Measurements from ENCODE around the gene NLRC5.
"Not testable (repeated sequence)": the region's sequence is repeated elsewhere in the genome, so short reads cannot be mapped to it uniquely, and the experiment has no call there.

Gene NLRC5

DNA sequence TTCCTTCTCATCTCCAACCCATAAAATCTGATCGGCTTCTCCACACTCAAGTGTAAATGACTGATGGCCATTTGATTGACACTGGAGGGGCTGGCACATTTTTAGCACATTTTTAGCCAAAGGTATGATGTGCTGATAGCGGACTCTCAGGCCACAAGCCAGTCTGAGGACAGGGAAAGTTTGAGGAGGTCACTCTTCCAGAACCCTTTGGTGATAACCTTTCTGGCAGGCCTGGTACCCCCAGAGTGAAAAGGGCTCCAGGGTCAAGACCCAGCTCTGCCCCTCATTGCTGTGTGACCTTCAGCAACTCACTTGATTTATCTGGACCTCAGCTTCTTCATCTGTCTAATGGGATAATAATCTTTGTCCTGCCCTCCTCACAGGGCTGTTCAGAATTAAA, 1.7 kb upstream of the NLRC5 start:
- Histone ChIP-seq H3K4me1 (peaks cover 5% of the 10 kb centered on the region), H3K36me3 (no peaks in the 10 kb centered on the region), H3K4me3 (ENCODE audit: low read depth, low read length) (no peak overlapping the region), H3K27me3 (no peaks in the 10 kb centered on the region), H3K9me3 (no peaks in the 10 kb centered on the region)
- TF ChIP-seq, protein P1, sequence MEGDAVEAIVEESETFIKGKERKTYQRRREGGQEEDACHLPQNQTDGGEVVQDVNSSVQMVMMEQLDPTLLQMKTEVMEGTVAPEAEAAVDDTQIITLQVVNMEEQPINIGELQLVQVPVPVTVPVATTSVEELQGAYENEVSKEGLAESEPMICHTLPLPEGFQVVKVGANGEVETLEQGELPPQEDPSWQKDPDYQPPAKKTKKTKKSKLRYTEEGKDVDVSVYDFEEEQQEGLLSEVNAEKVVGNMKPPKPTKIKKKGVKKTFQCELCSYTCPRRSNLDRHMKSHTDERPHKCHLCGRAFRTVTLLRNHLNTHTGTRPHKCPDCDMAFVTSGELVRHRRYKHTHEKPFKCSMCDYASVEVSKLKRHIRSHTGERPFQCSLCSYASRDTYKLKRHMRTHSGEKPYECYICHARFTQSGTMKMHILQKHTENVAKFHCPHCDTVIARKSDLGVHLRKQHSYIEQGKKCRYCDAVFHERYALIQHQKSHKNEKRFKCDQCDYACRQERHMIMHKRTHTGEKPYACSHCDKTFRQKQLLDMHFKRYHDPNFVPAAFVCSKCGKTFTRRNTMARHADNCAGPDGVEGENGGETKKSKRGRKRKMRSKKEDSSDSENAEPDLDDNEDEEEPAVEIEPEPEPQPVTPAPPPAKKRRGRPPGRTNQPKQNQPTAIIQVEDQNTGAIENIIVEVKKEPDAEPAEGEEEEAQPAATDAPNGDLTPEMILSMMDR (IDR thresholded peaks at IDR 0.05; ENCODE audit: low read depth, low read length): no peak
- no peak for DNase-seq

DNA sequence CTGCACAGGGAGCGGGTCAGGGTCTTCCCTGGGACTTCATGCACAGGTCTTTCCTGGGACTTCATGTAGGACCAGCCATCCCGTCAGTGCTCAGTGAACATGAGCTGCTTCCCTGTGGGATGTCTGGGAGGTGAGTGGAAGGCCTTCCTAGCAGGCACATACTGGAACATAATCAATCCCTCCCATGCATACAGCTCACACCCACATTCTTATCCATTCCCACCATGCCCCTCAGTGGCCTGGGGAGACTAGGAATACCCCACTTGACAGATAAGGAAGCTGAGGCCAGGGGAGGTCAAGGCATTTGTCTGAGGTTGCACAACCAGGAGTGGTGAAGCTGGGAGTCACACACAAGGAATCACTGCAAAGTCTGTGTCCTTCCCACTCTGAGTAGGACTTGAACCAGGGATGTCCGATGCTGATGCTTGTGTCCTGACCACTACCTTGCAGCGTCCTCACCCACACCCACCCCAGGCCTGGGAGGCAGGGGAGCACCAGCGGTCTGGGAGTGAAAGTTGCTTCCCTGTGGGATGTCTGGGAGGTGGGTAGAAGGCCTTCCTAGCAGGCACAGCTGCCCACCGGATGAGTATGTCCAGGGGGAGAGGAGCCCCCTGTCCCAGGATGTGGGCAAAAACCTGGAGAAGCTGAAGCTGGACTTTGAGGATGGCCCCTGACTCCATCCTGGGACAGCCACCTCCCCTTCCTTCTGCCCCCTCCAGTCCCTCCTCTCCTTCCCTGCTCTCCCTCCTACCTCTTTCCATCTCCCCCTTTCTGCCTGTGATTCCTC, 1.0 kb upstream of the NLRC5 start:
- no peaks in the 10 kb centered on the region for H3K36me3 ChIP-seq
- DNase-seq: no peak
- TF ChIP-seq, protein P1 (IDR thresholded peaks at IDR 0.05; ENCODE audit: low read depth, low read length): no peak
- H3K4me3 ChIP-seq (ENCODE audit: low read depth, low read length): no peak overlapping the region
- peaks cover 5% of the 10 kb centered on the region for H3K4me1 ChIP-seq
- H3K9me3 ChIP-seq: no peaks in the 10 kb centered on the region
- H3K27me3 ChIP-seq: no peaks in the 10 kb centered on the region

DNA sequence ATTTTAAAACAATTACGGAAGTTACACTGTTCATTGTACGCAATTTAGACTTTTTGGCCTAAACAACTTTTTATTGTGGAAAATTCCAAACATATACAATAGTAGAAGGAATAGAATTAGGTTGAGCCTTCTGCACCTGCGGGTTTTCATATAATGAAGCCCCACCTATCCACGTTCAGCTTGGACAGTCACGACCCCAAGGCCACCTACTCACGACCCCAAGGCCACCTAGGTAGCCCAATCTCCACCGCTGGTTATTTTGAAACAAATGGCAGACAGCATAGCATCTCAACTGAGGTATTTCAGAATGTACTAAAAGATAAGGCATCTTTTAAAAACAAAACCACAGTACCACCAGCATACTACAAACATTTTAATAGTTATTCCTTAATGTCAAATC, 631 bp downstream of the NLRC5 start:
- Histone ChIP-seq H3K36me3 (no peaks in the 10 kb centered on the region), H3K9me3 (no peaks in the 10 kb centered on the region), H3K4me3 (ENCODE audit: low read depth, low read length) (peak overlapping the region; percentile 80), H3K27me3 (no peaks in the 10 kb centered on the region), H3K4me1 (peaks cover 5% of the 10 kb centered on the region)
- TF ChIP-seq, protein P1 (IDR thresholded peaks at IDR 0.05; ENCODE audit: low read depth, low read length): no peak
- DNase-seq: no peak

DNA sequence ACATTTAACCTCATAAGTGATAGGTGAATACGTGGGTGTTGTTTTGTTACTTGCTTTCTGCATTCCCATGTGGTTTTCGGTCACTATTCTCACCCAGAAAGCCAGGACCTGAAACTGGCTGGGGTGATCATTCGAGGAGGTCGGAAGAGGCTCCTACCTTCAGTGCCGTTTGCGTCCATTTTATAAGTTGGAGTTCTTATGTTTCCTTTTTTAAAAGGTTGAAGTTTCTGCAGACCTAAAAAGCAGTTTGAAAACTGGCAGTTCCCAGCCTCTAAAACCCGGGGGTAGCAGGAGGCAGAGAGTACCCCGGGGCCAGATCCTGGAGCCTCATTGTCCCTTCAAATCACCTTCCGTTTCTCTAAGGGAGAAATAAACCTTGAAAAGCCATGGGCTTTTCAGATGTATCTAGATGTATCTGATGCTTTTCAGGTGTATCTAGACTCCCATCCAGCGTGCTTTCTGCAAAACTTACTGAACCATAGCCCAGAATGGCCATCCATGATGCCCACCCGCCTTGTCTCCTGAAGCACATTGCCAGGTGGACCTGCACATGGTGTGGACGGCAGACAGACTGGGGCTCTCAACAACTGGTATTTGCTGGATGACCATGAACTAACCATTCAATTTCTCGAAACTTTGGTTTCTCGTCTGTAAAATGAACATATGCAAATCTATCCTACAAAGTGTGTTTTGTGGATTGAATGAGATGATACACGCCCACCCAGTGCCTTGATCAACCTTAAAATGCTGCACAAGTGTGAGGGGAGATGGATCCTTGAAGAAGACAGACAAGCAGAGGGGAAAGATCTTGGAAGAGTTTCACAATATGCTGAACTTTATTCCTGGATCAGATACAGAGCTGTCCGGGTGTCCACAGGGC, 1.3 kb downstream of the NLRC5 start:
- Histone ChIP-seq H3K27me3 (no peaks in the 10 kb centered on the region), H3K4me1 (peaks cover 2% of the 10 kb centered on the region), H3K4me3 (ENCODE audit: low read depth, low read length) (peak overlapping the region; percentile 80), H3K9me3 (no peaks in the 10 kb centered on the region), H3K36me3 (no peaks in the 10 kb centered on the region)
- TF ChIP-seq, protein P1 (IDR thresholded peaks at IDR 0.05; ENCODE audit: low read depth, low read length): no peak
- no peak for DNase-seq

DNA sequence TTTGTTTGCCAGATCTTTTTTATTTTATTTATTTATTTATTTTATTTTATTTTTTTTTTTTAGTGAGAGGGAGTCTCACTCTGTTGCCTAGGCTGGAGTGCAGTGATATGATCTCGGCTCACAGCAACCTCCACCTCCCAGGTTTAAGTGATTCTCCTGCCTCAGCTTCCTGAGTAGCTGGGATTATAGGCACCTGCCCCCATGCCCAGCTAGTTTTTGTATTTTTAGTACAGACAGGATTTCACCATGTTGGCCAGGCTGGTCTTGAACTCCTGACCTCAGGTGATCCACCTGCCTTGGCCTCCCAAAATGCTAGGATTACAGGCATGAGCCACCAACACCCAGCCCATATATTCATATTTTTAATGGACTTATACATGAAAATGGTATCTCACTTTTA, 3.1 kb downstream of the NLRC5 start:
- not testable (repeated sequence) for H3K4me1 ChIP-seq, H3K27me3 ChIP-seq, H3K36me3 ChIP-seq

DNA sequence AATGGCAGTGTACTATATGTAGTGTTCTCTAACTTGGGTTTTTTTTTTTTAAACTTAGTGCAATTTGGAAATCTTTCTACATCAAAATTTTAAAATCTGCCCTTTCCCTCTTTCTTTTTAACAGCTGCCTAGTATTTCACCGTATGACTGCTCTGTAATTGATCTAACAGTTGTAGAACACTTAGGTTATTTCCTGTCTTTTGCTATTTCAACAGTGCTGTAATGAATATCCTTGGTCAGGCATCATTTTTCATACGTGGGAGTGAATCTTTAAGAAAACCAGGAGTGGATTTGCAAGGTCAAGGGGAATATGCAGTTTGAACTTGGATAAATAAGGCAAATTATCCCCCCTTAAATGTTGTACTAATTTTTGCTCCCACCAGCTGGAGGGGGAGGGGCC, 3.8 kb downstream of the NLRC5 start:
- no peak for DNase-seq
- Histone ChIP-seq H3K4me3 (ENCODE audit: low read depth, low read length) (no peak overlapping the region), H3K36me3 (no peaks in the 10 kb centered on the region), H3K9me3 (no peaks in the 10 kb centered on the region), H3K27me3 (no peaks in the 10 kb centered on the region), H3K4me1 (no peaks in the 10 kb centered on the region)
- TF ChIP-seq, protein P1 (IDR thresholded peaks at IDR 0.05; ENCODE audit: low read depth, low read length): no peak

More for the DNA sequence above, 3.1 kb downstream of the NLRC5 start:
- DNase-seq; H3K9me3 ChIP-seq; H3K4me3 ChIP-seq (ENCODE audit: low read depth, low read length): not testable (repeated sequence)
